ENCODE measurements around the gene RNF224. TPM values are rescaled to one million over a fixed set of nuclear protein-coding genes. Genes with fewer than 3 reads are reported as not detected.
"Not testable (repeated sequence)": the region's sequence is repeated elsewhere in the genome, so short reads cannot be mapped to it uniquely, and the experiment has no call there.

The RNF224 gene
- total and polyA plus RNA-seq, 12 donors, result 0.14 TPM; not detected in 11

DNA sequence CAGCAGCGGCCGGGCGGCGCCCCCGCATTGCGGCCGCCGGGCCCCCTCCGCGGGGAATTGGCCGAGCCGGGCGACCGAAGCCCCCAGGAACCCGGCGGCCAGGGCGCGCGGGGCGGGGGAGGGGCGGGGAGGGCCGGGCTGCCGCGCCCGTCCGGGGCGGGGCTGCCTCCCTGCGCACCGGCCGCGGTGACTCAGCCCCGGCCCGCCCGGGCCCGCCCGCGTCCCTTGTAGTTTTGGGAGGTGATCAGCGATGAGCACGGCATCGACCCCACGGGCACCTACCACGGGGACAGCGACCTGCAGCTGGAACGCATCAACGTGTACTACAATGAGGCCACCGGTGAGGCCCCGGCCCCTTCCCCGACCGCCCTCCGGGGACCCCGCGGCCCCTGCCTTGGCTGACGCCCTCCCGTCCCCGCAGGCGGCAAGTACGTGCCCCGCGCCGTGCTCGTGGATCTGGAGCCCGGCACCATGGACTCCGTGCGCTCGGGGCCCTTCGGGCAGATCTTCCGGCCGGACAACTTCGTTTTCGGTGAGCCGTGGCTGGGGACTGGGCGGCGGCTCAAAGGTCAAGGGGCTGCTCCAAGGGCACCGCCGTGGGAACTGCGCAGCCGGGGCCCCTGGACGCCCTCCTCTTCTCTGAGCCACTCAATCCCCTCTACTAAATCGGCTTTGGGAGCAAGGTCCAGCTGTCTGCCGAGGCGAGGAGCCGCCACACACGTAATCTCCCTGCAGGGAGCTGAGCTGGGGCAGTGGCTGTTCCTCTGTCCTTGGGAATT is 14.4 kb downstream of the RNF224 start:
- H3K27ac ChIP-seq, result peak overlapping the region; percentile 88 to 99 (median 94)
- intact Hi-C loops (cut with DNase I), result loop anchor here in 2 of 10 donors (1.0 to 2.0 kb wide), 2 partner anchors 12 to 19 kb away; partner anchors contain the start of gene RNF208 (in 1 of the 2)
- ATAC-seq, result peak in 3 of 8 donors; percentile 7 to 23 (median 9)

DNA sequence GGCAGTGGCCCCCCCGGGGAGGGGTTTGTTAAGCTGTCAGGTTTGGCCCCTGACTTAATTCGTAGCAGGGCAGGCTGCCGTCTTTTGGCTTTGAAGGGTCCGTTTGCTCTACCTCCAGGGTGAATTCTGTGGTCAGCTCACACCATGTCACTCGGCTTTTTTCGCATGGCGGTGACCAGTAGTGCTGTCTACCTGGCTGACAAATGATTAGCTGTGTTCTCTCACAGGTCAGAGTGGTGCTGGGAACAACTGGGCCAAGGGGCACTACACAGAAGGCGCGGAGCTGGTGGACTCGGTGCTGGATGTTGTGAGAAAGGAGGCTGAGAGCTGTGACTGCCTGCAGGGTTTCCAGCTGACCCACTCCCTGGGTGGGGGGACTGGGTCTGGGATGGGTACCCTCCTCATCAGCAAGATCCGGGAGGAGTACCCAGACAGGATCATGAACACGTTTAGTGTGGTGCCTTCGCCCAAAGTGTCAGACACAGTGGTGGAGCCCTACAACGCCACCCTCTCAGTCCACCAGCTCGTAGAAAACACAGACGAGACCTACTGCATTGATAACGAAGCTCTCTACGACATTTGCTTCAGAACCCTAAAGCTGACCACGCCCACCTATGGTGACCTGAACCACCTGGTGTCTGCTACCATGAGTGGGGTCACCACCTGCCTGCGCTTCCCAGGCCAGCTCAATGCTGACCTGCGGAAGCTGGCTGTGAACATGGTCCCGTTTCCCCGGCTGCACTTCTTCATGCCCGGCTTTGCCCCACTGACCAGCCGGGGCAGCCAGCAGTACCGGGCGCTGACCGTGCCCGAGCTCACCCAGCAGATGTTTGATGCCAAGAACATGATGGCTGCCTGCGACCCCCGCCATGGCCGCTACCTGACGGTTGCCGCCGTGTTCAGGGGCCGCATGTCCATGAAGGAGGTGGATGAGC is 15.2 kb downstream of the RNF224 start:
- DNase-seq (no peak), ATAC-seq (no peak)
- peak overlapping the region; percentile 88 to 99 (median 94) for H3K27ac ChIP-seq
- H3K4me1 ChIP-seq, result peaks cover 5 to 58% (median 41%) of the 10 kb centered on the region in 9 donors
- no peaks in the 10 kb centered on the region for H3K9me3 ChIP-seq
- WGBS, 2 donors, result 66 to 67% methylated on average over 36 of the region's 36 CpGs
- peaks cover 0 to 26% (median 12%) of the 10 kb centered on the region in 9 donors for H3K36me3 ChIP-seq
- H3K27me3 ChIP-seq, result no peaks in the 10 kb centered on the region
- H3K4me3 ChIP-seq, result peak overlapping the region; percentile 56 to 97 (median 92)
- intact Hi-C loops (cut with DNase I), result loop anchor here in 1 of 10 donors (1.0 kb wide), 1 partner anchor 11 kb away; no protein-coding TSS in a partner anchor
- TF ChIP-seq, protein P1, sequence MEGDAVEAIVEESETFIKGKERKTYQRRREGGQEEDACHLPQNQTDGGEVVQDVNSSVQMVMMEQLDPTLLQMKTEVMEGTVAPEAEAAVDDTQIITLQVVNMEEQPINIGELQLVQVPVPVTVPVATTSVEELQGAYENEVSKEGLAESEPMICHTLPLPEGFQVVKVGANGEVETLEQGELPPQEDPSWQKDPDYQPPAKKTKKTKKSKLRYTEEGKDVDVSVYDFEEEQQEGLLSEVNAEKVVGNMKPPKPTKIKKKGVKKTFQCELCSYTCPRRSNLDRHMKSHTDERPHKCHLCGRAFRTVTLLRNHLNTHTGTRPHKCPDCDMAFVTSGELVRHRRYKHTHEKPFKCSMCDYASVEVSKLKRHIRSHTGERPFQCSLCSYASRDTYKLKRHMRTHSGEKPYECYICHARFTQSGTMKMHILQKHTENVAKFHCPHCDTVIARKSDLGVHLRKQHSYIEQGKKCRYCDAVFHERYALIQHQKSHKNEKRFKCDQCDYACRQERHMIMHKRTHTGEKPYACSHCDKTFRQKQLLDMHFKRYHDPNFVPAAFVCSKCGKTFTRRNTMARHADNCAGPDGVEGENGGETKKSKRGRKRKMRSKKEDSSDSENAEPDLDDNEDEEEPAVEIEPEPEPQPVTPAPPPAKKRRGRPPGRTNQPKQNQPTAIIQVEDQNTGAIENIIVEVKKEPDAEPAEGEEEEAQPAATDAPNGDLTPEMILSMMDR (IDR thresholded peaks at IDR 0.05), result no peak

More for the DNA sequence above, 14.4 kb downstream of the RNF224 start:
- peak; percentile 63 to 71 for DNase-seq
- Histone ChIP-seq H3K27me3 (no peaks in the 10 kb centered on the region), H3K9me3 (no peaks in the 10 kb centered on the region), H3K4me3 (peak overlapping the region; percentile 56 to 97 (median 92)), H3K4me1 (peaks cover 11 to 64% (median 46%) of the 10 kb centered on the region in 9 donors), H3K36me3 (peaks cover 0 to 26% (median 12%) of the 10 kb centered on the region in 9 donors)
- TF ChIP-seq, protein P1 (IDR thresholded peaks at IDR 0.05), result no peak
- 1 to 2% methylated on average over 55 to 83 of the region's 83 CpGs for WGBS, 2 donors

- H3K27ac ChIP-seq, result peak overlapping the region in 1 of 10 donors; percentile 94
- peaks cover 0 to 26% (median 12%) of the 10 kb centered on the region in 9 donors for H3K36me3 ChIP-seq
- H3K4me3 ChIP-seq, result peak overlapping the region in 1 of 10 donors; percentile 94
- WGBS, 2 donors, result 90% methylated on average over 18 of the region's 18 CpGs
- peaks cover 5 to 54% (median 40%) of the 10 kb centered on the region in 9 donors for H3K4me1 ChIP-seq
- ATAC-seq; intact Hi-C loops (cut with DNase I); H3K27me3 ChIP-seq; H3K9me3 ChIP-seq; DNase-seq: not testable (repeated sequence)
These were observed 15.9 kb downstream of the RNF224 start for GRCh38 chr9:137243266-137243625.

DNA sequence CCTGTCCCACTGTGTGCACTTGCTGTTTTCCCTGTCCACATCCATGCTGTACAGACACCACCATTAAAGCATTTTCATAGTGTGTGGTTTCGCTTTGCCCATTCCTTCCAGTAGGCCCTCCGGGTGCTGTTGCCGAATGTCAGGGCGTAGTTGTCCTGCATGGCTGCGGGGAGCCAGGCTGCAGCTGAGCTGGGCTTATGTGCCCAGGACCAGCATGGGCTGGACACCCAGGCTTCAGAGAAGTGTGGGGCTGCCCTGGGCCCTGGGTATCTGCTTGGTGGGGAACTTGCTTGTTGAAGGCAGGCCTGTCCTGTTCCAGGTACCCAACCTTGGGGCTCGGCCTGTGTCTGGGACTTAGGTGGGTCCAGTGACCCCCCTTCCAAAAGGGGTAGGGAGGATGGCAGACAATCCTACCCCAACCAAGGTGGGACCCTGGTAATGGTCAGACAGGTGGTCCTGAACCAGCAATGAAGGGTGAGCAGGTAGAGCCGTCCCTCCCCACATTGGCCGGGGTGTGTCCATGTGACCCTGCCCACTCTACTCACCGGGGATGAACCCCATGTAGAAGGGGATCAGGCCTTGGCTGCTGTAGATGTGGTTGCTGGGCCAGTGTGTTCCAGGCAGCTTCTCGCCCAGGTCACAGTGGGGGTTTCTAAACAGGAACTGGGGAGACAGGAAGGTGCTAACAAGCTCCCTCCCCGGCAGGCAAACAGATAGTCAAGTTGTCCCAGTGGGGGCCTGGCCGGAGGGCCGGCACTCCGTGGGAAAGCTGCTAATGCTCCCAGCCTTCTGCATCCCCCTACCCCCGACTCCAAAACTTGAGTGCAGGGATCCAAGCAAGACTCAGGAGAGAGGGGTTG is 16.6 kb downstream of the RNF224 start:
- Histone ChIP-seq H3K27ac (no peak overlapping the region), H3K4me1 (peaks cover 5 to 48% (median 33%) of the 10 kb centered on the region in 9 donors), H3K9me3 (no peaks in the 10 kb centered on the region), H3K27me3 (no peaks in the 10 kb centered on the region), H3K4me3 (no peak overlapping the region), H3K36me3 (peaks cover 0 to 26% (median 12%) of the 10 kb centered on the region in 9 donors)
- WGBS, 2 donors, result 56 to 67% methylated on average over 15 of the region's 15 CpGs
- ATAC-seq (no peak), DNase-seq (no peak)
- intact Hi-C loops (cut with DNase I), result no loop called here
- TF ChIP-seq, protein P1 (IDR thresholded peaks at IDR 0.05), result no peak

Data from heart right ventricle (tissue), 16 donors.